Kidney (tissue), 14 donors: ENCODE results near the gene TMEM79. TPM values are rescaled to one million over a fixed set of nuclear protein-coding genes. Genes with fewer than 3 reads are reported as not detected.
A peak's percentile ranks its signal among the peaks of the same experiment; 100 is the strongest.

Source experiments
- DNase-seq, 5 donors: peaks; one replicate each; pipeline ENCODE4 v3.0.0-alpha.2; 2013 to 2020
- FAIRE-seq: peaks from 2 replicates; lab custom pipeline; 2012; peaks lifted over from hg19 to GRCh38; lab: Jason Lieb, UNC
- H3K27ac ChIP-seq, 2 donors: one replicate each; pipeline ENCODE4 v1.7.0; 2013; ENCODE audit warnings: low read depth in 2 of 2, low read length in 2 of 2, inconsistent platforms in 1 of 2
- H3K27me3 ChIP-seq: one replicate; pipeline ENCODE4 v1.7.1; 2013; ENCODE audit warnings: low read length, inconsistent platforms; ENCODE audit not compliant: control insufficient read depth, insufficient read depth
- H3K36me3 ChIP-seq, 3 donors: one replicate each; pipeline versions ENCODE4 v1.7.0 to v1.7.1; 2013; ENCODE audit warnings: low read length in 3 of 3, control low read depth in 1 of 3, inconsistent platforms in 1 of 3; ENCODE audit not compliant: insufficient read depth in 3 of 3, control insufficient read depth in 2 of 3
- H3K4me1 ChIP-seq, 3 donors: one replicate each; pipeline versions ENCODE4 v1.7.0 to v1.7.1; 2013; ENCODE audit warnings: low read length in 3 of 3, inconsistent platforms in 1 of 3, low read depth in 1 of 3; ENCODE audit not compliant: control insufficient read depth in 2 of 3, insufficient read depth in 2 of 3
- H3K4me3 ChIP-seq, 3 donors: one replicate each; pipeline versions ENCODE4 v1.7.0 to v1.8.1; 2013; ENCODE audit warnings: low read length in 3 of 3, control low read depth in 1 of 3, inconsistent platforms in 1 of 3
- H3K9ac ChIP-seq, 3 donors: one replicate each; pipeline versions ENCODE4 v1.7.0 to v1.7.1; 2013; ENCODE audit warnings: low read length in 3 of 3, control low read depth in 1 of 3, inconsistent platforms in 1 of 3
- H3K9me3 ChIP-seq, 3 donors: one replicate each; pipeline versions ENCODE4 v1.7.0 to v1.7.1; 2013; ENCODE audit warnings: low read length in 3 of 3, control low read depth in 1 of 3, inconsistent platforms in 1 of 3; ENCODE audit not compliant: control insufficient read depth in 2 of 3, insufficient read depth in 1 of 3
- intact Hi-C: fragments of 100-400 bp; cut with DNase I; formaldehyde crosslinking; loops from one replicate; pipeline ENCODE4 v1.11.1; 2022
- polyA plus RNA-seq: library from polyadenylated mRNA; stranded (reverse); fragments of 350-450 nt; fragmentation: Illumina TruSeq; extraction: RNeasy Lipid Tissue Mini Kit (QIAGEN cat#74804); gene quantifications from one replicate; pipeline ENCODE4 v1.2.3, GENCODE V29; 2014; ENCODE audit warnings: low read depth, low replicate concordance; ENCODE audit not compliant: insufficient read depth
- total RNA-seq: library from RNA; stranded (reverse); fragmentation: NEBNext Ultra II Directional; extraction: Animal tissue kit (Norgen Biotek cat#: 25700); gene quantifications from one replicate; pipeline ENCODE4 v1.2.1, GENCODE V29; 2021
- TF ChIP-seq, protein P1 (sequence below): IDR thresholded peaks from 3 replicates; pipeline ENCODE4 v1.5.1; 2012; ENCODE audit warnings: mild to moderate bottlenecking, moderate library complexity, borderline replicate concordance; ENCODE audit not compliant: insufficient read depth; ENCODE audit errors: extremely low read depth
- donor health status: control.
- donor health status: control.
- donor health status: control.
- donor health status: control.
- donor health status: control.
- donor health status: DM: yes; HTN: yes; CAD: no.
- donor health status: Normal renal cell carcinoma (clear cell type).

TMEM79 gene
- total and polyA plus RNA-seq, 2 donors from 2014 or later: 2.7 to 3.9 TPM

DNA sequence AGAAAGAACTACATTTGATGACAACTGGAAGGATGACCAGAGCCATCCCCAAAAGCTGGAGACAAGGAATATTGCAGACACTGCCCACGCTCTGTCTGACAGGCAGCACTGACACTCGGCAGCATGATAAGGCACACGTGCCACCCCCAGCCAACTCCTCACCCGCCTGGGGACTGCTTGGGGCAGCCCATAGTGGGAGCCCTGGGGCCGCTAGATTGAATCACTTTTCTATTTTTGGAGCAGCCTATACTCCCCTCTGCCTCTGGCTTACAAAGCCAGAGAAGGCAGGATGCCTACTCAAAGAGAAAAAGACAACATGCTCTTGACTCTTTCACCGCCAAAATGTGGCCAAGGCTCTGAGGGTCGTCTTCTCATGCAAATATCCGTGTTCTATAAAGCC, 2.8 kb upstream of the TMEM79 start:
- H3K9ac ChIP-seq: peak overlapping the region in 2 of 3 donors; percentile 26 to 78
- FAIRE-seq: no peak

DNA sequence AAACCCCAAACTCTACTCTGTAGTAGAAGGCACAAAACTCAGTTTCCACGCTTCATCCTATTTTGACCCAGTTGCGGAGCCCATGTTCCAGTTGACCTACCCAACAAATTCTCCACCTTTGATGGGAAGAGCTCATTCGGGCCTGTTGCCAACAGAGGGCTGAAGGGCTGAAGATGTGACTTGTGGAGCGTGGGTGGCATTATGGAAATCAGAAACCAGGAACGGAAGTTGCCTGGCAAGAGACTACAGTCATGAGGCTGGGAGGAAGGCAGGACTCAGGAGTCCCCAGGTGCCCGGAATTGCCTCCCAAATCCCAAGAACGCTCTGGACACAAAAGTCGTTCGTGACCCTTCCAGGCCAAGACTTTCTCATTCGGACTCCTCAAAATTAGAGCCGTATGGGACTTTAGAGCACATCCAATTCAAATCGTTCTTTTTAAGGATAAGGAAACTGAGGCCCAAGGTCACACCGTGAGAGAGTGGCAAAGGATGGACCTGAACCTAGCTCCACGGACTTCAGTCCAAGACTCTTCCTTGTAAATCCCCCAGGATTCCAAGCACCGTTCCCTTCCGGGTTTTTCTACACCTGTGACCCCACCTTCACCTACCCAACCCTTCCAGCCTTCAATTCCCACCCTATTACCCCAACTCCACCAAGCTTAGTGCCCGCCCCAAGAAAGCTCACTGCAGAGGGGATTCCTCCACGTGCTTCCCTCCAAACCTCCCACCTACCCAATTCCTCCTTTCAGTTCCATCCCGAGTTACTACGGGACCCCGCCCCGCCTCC, 2.2 kb upstream of the TMEM79 start:
- peaks cover 3 to 21% (median 15%) of the 10 kb centered on the region in 3 donors for H3K36me3 ChIP-seq
- H3K27ac ChIP-seq: peak overlapping the region; percentile 86 to 92
- H3K27me3 ChIP-seq: no peaks in the 10 kb centered on the region
- TF ChIP-seq, protein P1, sequence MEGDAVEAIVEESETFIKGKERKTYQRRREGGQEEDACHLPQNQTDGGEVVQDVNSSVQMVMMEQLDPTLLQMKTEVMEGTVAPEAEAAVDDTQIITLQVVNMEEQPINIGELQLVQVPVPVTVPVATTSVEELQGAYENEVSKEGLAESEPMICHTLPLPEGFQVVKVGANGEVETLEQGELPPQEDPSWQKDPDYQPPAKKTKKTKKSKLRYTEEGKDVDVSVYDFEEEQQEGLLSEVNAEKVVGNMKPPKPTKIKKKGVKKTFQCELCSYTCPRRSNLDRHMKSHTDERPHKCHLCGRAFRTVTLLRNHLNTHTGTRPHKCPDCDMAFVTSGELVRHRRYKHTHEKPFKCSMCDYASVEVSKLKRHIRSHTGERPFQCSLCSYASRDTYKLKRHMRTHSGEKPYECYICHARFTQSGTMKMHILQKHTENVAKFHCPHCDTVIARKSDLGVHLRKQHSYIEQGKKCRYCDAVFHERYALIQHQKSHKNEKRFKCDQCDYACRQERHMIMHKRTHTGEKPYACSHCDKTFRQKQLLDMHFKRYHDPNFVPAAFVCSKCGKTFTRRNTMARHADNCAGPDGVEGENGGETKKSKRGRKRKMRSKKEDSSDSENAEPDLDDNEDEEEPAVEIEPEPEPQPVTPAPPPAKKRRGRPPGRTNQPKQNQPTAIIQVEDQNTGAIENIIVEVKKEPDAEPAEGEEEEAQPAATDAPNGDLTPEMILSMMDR: no peak
- DNase-seq: peak in 2 of 5 donors; percentile 45 to 56
- H3K4me3 ChIP-seq: peak overlapping the region; percentile 63 to 95 (median 93)
- no peak for FAIRE-seq
- peak overlapping the region; percentile 26 to 83 (median 78) for H3K9ac ChIP-seq
- intact Hi-C loops: no loop called here
- H3K4me1 ChIP-seq: peaks cover 0 to 21% (median 18%) of the 10 kb centered on the region in 3 donors
- H3K9me3 ChIP-seq: no peaks in the 10 kb centered on the region

More for the DNA sequence above, 2.8 kb upstream of the TMEM79 start:
- Histone ChIP-seq H3K36me3 (peaks cover 3 to 26% (median 21%) of the 10 kb centered on the region in 3 donors), H3K4me3 (peak overlapping the region in 2 of 3 donors; percentile 93 to 95), H3K9me3 (no peaks in the 10 kb centered on the region), H3K27me3 (no peaks in the 10 kb centered on the region), H3K27ac (no peak overlapping the region), H3K4me1 (peaks cover 0 to 21% (median 18%) of the 10 kb centered on the region in 3 donors)
- peak in 1 of 5 donors; percentile 18 for DNase-seq
- intact Hi-C loops: no loop called here
- TF ChIP-seq, protein P1: no peak

DNA sequence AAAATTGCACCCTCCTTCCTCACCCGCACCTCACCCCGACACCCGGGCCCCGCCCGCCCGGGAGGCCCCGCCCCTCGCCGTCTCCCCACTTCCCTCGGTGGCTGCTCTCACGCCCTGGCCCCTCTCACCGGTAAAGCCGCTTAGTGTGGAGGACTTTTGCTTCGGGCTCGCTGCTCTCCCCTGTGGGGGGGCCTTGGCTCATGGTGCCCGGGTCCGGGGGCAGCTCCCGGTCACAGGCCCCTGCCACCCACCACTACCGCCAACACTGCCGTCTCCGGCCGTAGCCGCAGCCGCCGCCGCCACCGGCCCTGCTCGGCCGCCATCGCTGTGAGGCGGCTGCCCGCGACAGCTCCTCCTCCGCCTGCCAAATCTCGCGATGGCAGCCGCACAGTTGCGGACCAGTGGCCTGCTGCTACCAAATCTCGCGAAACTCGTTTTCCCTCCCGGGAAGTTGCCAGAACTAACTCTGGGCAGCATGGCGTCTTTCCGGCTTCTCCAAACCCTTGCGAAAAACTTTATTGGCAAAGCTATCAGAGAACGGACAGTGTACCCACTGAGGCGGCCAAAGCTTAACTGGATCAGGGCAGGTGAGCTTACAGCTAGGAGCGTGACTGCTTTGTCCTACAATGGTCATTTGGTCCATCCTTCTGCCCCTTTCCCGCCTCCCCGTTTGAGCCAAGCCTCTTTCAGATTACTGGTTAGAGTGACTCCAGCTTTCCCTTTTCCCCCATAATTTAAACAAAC, 1.5 kb upstream of the TMEM79 start, which contains the start of gene SMG5:
Gene SMG5, minus strand, starts transcription at position 347 of the 744 bp plus-strand sequence. Its CDS starts 145 bp downstream, at position 202.
- TF ChIP-seq, protein P1: no peak
- intact Hi-C loops: no loop called here
- peaks cover 3 to 16% (median 10%) of the 10 kb centered on the region in 3 donors for H3K36me3 ChIP-seq
- no peaks in the 10 kb centered on the region for H3K9me3 ChIP-seq
- H3K4me1 ChIP-seq: peaks cover 0 to 21% (median 18%) of the 10 kb centered on the region in 3 donors
- H3K27ac ChIP-seq: peak within 1 kb of the TSS; percentile 86 to 92
- H3K27me3 ChIP-seq: no peaks in the 10 kb centered on the region
- H3K4me3 ChIP-seq: peak within 1 kb of the TSS; percentile 93 to 99 (median 98)
- DNase-seq (peak; percentile 98 to 99 (median 99)), FAIRE-seq (peak; percentile 29)
- peak within 1 kb of the TSS; percentile 78 to 98 (median 83) for H3K9ac ChIP-seq
